ENCODE measurements around the gene UBD. TPM values are rescaled to one million over a fixed set of nuclear protein-coding genes. Genes with fewer than 3 reads are reported as not detected.

UBD gene
- total RNA-seq, 1 experiment from 2014 or later = not detected

- Histone ChIP-seq H3K27ac (ENCODE audit: low read depth, low read length) (no peak overlapping the region), H3K4me3 (replicated peaks in 1 of 2; ENCODE audit: low read depth in 1 of 2, low read length in 2 of 2) (no peak overlapping the region), H3K36me3 (ENCODE audit: control insufficient read depth in 1 of 2, insufficient read depth in 2 of 2, low read length in 2 of 2) (no peaks in the 10 kb centered on the region), H3K79me2 (ENCODE audit: insufficient read depth, low read length) (no peaks in the 10 kb centered on the region), H4K20me1 (ENCODE audit: insufficient read depth) (no peaks in the 10 kb centered on the region), H3K9ac (ENCODE audit: low read length) (no peak overlapping the region), H3K4me1 (ENCODE audit: control insufficient read depth in 1 of 2, insufficient read depth in 2 of 2, low read length in 2 of 2) (no peaks in the 10 kb centered on the region; a peak in 1 of 4 replicates), H3K4me2 (ENCODE audit: low read length) (no peak overlapping the region), H3K27me3 (ENCODE audit: insufficient read depth, low read length) (no peaks in the 10 kb centered on the region), H3K9me3 (ENCODE audit: control insufficient read depth in 1 of 2, insufficient read depth in 1 of 2, low read depth in 1 of 2, low read length in 2 of 2) (no peaks in the 10 kb centered on the region), H2AFZ (ENCODE audit: low read depth, low read length, poor library complexity, severe bottlenecking) (no peak overlapping the region), H3K9me2 (ENCODE audit: insufficient read depth) (no peaks in the 10 kb centered on the region)
- intact Hi-C loops (cut with micrococcal nuclease) = no loop called here
- ChIA-PET POLR2A (no interaction called here), RAD21 (ENCODE audit: low non-redundant PET in 1 of 2, low total read pairs in 2 of 2, uncharacterized antibody in 2 of 2, unreplicated experiment in 2 of 2) (no interaction called here), CTCF (no interaction called here)
- BruUV-seq (replicated peaks) = no TSS peak
- TF ChIP-seq SRF (IDR thresholded peaks at IDR 0.05; ENCODE audit: low read depth) (no peak), YY1 (IDR thresholded peaks at IDR 0.05; ENCODE audit: extremely low read depth, insufficient replicate concordance, low read depth, low read length) (no peak)
- no peak for ATAC-seq
- no peak for DNase-seq (ENCODE audit: low read depth, low spot score)
These were observed 53.0 kb downstream of the UBD start for GRCh38 chr6:29506446-29507067.

- H3K4me3 ChIP-seq (replicated peaks in 1 of 2; ENCODE audit: low read depth in 1 of 2, low read length in 2 of 2) = no peak overlapping the region
- no peaks in the 10 kb centered on the region; a peak in 1 of 4 replicates for H3K4me1 ChIP-seq (ENCODE audit: control insufficient read depth in 1 of 2, insufficient read depth in 2 of 2, low read length in 2 of 2)
- H3K4me2 ChIP-seq (ENCODE audit: low read length) = no peak overlapping the region
- no peak overlapping the region for H3K27ac ChIP-seq (ENCODE audit: low read depth, low read length)
- no peaks in the 10 kb centered on the region for H4K20me1 ChIP-seq (ENCODE audit: insufficient read depth)
- BruUV-seq (replicated peaks) = no TSS peak
- TF ChIP-seq REST (IDR thresholded peaks at IDR 0.05; ENCODE audit: low read depth) = no peak
- no peak for TF ChIP-seq YY1 (IDR thresholded peaks at IDR 0.05; ENCODE audit: extremely low read depth, insufficient replicate concordance, low read depth, low read length)
- no peak for TF ChIP-seq ZFX (IDR thresholded peaks at IDR 0.05)
- TF ChIP-seq SP1 (IDR thresholded peaks at IDR 0.05; ENCODE audit: low read depth) = no peak
- TF ChIP-seq JUND (IDR thresholded peaks at IDR 0.05) = no peak
- intact Hi-C loops (cut with micrococcal nuclease) = no loop called here
- no peak overlapping the region for H2AFZ ChIP-seq (ENCODE audit: low read depth, low read length, poor library complexity, severe bottlenecking)
- ChIA-PET POLR2A (no interaction called here), RAD21 (ENCODE audit: low non-redundant PET in 1 of 2, low total read pairs in 2 of 2, uncharacterized antibody in 2 of 2, unreplicated experiment in 2 of 2) (no interaction called here), CTCF (no interaction called here)
- DNase-seq (ENCODE audit: low read depth, low spot score) = no peak
- H3K36me3 ChIP-seq (ENCODE audit: control insufficient read depth in 1 of 2, insufficient read depth in 2 of 2, low read length in 2 of 2) = no peaks in the 10 kb centered on the region
- H3K9ac ChIP-seq (ENCODE audit: low read length) = no peak overlapping the region
- no peaks in the 10 kb centered on the region for H3K9me2 ChIP-seq (ENCODE audit: insufficient read depth)
- H3K9me3 ChIP-seq (ENCODE audit: control insufficient read depth in 1 of 2, insufficient read depth in 1 of 2, low read depth in 1 of 2, low read length in 2 of 2) = no peaks in the 10 kb centered on the region
- ATAC-seq = no peak
- H3K27me3 ChIP-seq (ENCODE audit: insufficient read depth, low read length) = peaks cover 5% of the 10 kb centered on the region; the same call in 1 of the 2 replicates
- H3K79me2 ChIP-seq (ENCODE audit: insufficient read depth, low read length) = no peaks in the 10 kb centered on the region
These were observed 53.7 kb downstream of the UBD start for GRCh38 chr6:29505808-29506207.

Other genes with a start within 250 kb of the UBD start
- not detected for gene OR5V1, start 190.9 kb downstream of the UBD start, total RNA-seq (2021; ENCODE audit: unreplicated experiment)
- gene OR12D3, start 184.4 kb downstream of the UBD start, total RNA-seq (2021; ENCODE audit: unreplicated experiment) = not detected
- not detected for gene OR12D2, start 164.1 kb downstream of the UBD start, total RNA-seq (2021; ENCODE audit: unreplicated experiment)
- not detected for gene OR12D1, start 144.8 kb downstream of the UBD start, total RNA-seq (2021; ENCODE audit: unreplicated experiment)
- not detected for gene OR10C1, start 120.4 kb downstream of the UBD start, total RNA-seq (2021; ENCODE audit: unreplicated experiment)
- not detected for gene OR11A1, start 102.7 kb downstream of the UBD start, total RNA-seq (2021; ENCODE audit: unreplicated experiment)
- gene OR2H1, start 102.6 kb downstream of the UBD start, total RNA-seq (2021; ENCODE audit: unreplicated experiment) = not detected
- gene MAS1L, start 71.8 kb downstream of the UBD start, total RNA-seq (2021; ENCODE audit: unreplicated experiment) = not detected
- gene OR2H2, start 25.4 kb upstream of the UBD start, total RNA-seq (2021; ENCODE audit: unreplicated experiment) = not detected
- gene GABBR1, start 73.5 kb upstream of the UBD start, total RNA-seq (2021; ENCODE audit: unreplicated experiment) = 43.4 TPM
- not detected for gene MOG, start 97.4 kb upstream of the UBD start, total RNA-seq (2021; ENCODE audit: unreplicated experiment)
- gene ZFP57, start 121.4 kb upstream of the UBD start, total RNA-seq (2021; ENCODE audit: unreplicated experiment) = not detected
- gene HLA-F, start 163.7 kb upstream of the UBD start, total RNA-seq (2021; ENCODE audit: unreplicated experiment) = 24.6 TPM

Measured in HCT116 (cell line).